IMR-90 (cell line): ENCODE results near the gene PHLDB1. TPM values are rescaled to one million over a fixed set of nuclear protein-coding genes. Genes with fewer than 3 reads are reported as not detected.

Source experiments
- ATAC-seq: fragments of 200-7000 bp; cut with Tn5 transposase; 2 replicates; pipeline ENCODE4 v1.9.1; 2020; ENCODE audit warnings: low read depth, mild to moderate bottlenecking, moderate library complexity
- BruUV-seq: library from RNA; stranded (reverse); fragments of 400-500 nt; replicated peaks from 2 replicates; lab custom pipeline; 2021; lab: Mats Ljungman, UMichigan
- CTCF ChIA-PET: fragments of 300-600 bp; formaldehyde crosslinking; extraction: SDS; loops from one replicate; lab custom pipeline; 2021; ENCODE audit warnings: antibody characterized with exemption; lab: Yijun Ruan, JAX
- POLR2A ChIA-PET: fragments of 300-600 bp; sonication (Branson Sonifier 250); formaldehyde crosslinking; loops from one replicate; lab custom pipeline; 2022; ENCODE audit warnings: antibody characterized with exemption; ENCODE audit not compliant: unreplicated experiment; lab: Charles Lee
- DNase-seq: peaks from one replicate; pipeline ENCODE4 v3.0.0; 2013
- H2AFZ ChIP-seq: replicated peaks from 2 replicates; pipeline ENCODE3; 2013; ENCODE audit warnings: low read length, mild to moderate bottlenecking; ENCODE audit not compliant: poor library complexity
- H2AK5ac ChIP-seq: 2 replicates; pipeline ENCODE4 v1.6.1; 2013; ENCODE audit warnings: low read depth, low read length, inconsistent platforms
- H2AK9ac ChIP-seq: replicated peaks from 2 replicates; pipeline ENCODE3; 2013; ENCODE audit warnings: mild to moderate bottlenecking, low read depth, low read length, moderate library complexity; ENCODE audit not compliant: poor library complexity
- H2BK120ac ChIP-seq: 2 replicates; pipeline ENCODE4 v1.6.1; 2013; ENCODE audit warnings: low read depth, low read length, inconsistent platforms
- H2BK15ac ChIP-seq: 3 replicates; pipeline ENCODE4 v1.6.1; 2013; ENCODE audit warnings: low read depth, low read length, inconsistent platforms
- H2BK20ac ChIP-seq: 2 replicates; pipeline ENCODE4 v1.6.1; 2013; ENCODE audit warnings: low read depth, mild to moderate bottlenecking, inconsistent platforms, low read length, moderate library complexity
- H2BK5ac ChIP-seq: 2 replicates; pipeline ENCODE4 v1.6.1; 2013; ENCODE audit warnings: mild to moderate bottlenecking, low read depth, low read length, inconsistent platforms; ENCODE audit not compliant: poor library complexity, severe bottlenecking
- H3K14ac ChIP-seq: replicated peaks from 2 replicates; pipeline ENCODE4 v1.6.1; 2013; ENCODE audit warnings: low read depth, low read length, inconsistent platforms
- H3K18ac ChIP-seq: 2 replicates; pipeline ENCODE4 v1.6.1; 2013; ENCODE audit warnings: low read depth, low read length, control low read depth
- H3K23ac ChIP-seq: 2 replicates; pipeline ENCODE4 v1.6.1; 2013; ENCODE audit warnings: low read depth, low read length, inconsistent platforms
- H3K27ac ChIP-seq: 2 replicates; pipeline ENCODE4 v1.5.1; 2013; ENCODE audit warnings: mild to moderate bottlenecking, control low read depth, low read length; ENCODE audit not compliant: insufficient read depth
- H3K27me3 ChIP-seq: 2 replicates; pipeline ENCODE4 v1.6.1; 2013; ENCODE audit warnings: low read length; ENCODE audit not compliant: control insufficient read depth, insufficient read depth
- H3K36me3 ChIP-seq: 2 replicates; pipeline ENCODE4 v1.6.1; 2013; ENCODE audit warnings: low read length, mixed read lengths; ENCODE audit not compliant: control insufficient read depth, insufficient read depth
- H3K4ac ChIP-seq: 2 replicates; pipeline ENCODE4 v1.6.1; 2013; ENCODE audit warnings: low read depth, low read length, inconsistent platforms
- H3K4me1 ChIP-seq: 2 replicates; pipeline ENCODE4 v1.6.1; 2013; ENCODE audit warnings: low read length, mixed read lengths; ENCODE audit not compliant: control insufficient read depth, insufficient read depth
- H3K4me2 ChIP-seq: 2 replicates; pipeline ENCODE4 v1.6.1; 2013; ENCODE audit warnings: low read depth, mild to moderate bottlenecking, control low read depth, low read length, moderate library complexity
- H3K4me3 ChIP-seq: 2 replicates; pipeline ENCODE4 v1.5.1; 2013; ENCODE audit warnings: low read depth, mild to moderate bottlenecking, control low read depth, low read length, moderate library complexity; ENCODE audit not compliant: insufficient read depth
- H3K56ac ChIP-seq: 2 replicates; pipeline ENCODE4 v1.6.1; 2013; ENCODE audit warnings: low read length, inconsistent platforms; ENCODE audit not compliant: insufficient read depth; ENCODE audit errors: extremely low read depth
- H3K79me1 ChIP-seq, 2 experiments: 2 replicates each; pipeline ENCODE4 v1.6.1; 2013; ENCODE audit warnings: low read length in 2 of 2, inconsistent platforms in 1 of 2, low read depth in 1 of 2
- H3K9ac ChIP-seq: 2 replicates; pipeline ENCODE4 v1.6.1; 2013; ENCODE audit warnings: low read depth, low read length, control low read depth
- H3K9me1 ChIP-seq: 2 replicates; pipeline ENCODE4 v1.6.1; 2013; ENCODE audit warnings: low read length, inconsistent platforms; ENCODE audit not compliant: insufficient read depth
- H3K9me3 ChIP-seq: 2 replicates; pipeline ENCODE4 v1.6.1; 2013; ENCODE audit warnings: low read length; ENCODE audit not compliant: control insufficient read depth, insufficient read depth
- H4K20me1 ChIP-seq: 2 replicates; pipeline ENCODE4 v1.6.1; 2013; ENCODE audit warnings: low read length, inconsistent platforms; ENCODE audit not compliant: insufficient read depth
- H4K5ac ChIP-seq: 2 replicates; pipeline ENCODE4 v1.6.1; 2013; ENCODE audit warnings: mild to moderate bottlenecking, low read depth, low read length, control low read depth
- H4K8ac ChIP-seq, 2 experiments: 2 replicates each; pipeline ENCODE4 v1.6.1; 2013; ENCODE audit warnings: low read depth in 2 of 2, low read length in 2 of 2, control low read depth in 1 of 2, inconsistent platforms in 1 of 2
- H4K91ac ChIP-seq: 2 replicates; pipeline ENCODE4 v1.6.1; 2013; ENCODE audit warnings: low read depth, low read length, inconsistent platforms; ENCODE audit not compliant: insufficient read depth
- BHLHE40 ChIP-seq: fragments of 150-350 bp; IDR thresholded peaks from 2 replicates; pipeline ENCODE4 v1.6.1; 2016; ENCODE audit warnings: mild to moderate bottlenecking, low read depth, low read length
- CEBPB ChIP-seq: IDR thresholded peaks from 2 replicates; pipeline ENCODE4 v1.6.1; 2012; ENCODE audit warnings: low read depth, low read length, improper control_type of control experiment
- CHD1 ChIP-seq: IDR thresholded peaks from 2 replicates; pipeline ENCODE4 v1.6.1; 2012; ENCODE audit warnings: low read depth, low read length, improper control_type of control experiment
- CTCF ChIP-seq: conservative IDR thresholded peaks from 2 replicates; pipeline ENCODE4 v1.5.1; 2012; ENCODE audit warnings: mild to moderate bottlenecking, low read depth, low read length, improper control_type of control experiment
- FOS ChIP-seq: fragments of 150-350 bp; IDR thresholded peaks from 2 replicates; pipeline ENCODE4 v1.6.1; 2016; ENCODE audit warnings: low read depth, low read length
- MAFK ChIP-seq: IDR thresholded peaks from 2 replicates; pipeline ENCODE4 v1.6.1; 2012; ENCODE audit warnings: low read depth, low read length, improper control_type of control experiment
- MAZ ChIP-seq: IDR thresholded peaks from 2 replicates; pipeline ENCODE4 v1.6.1; 2012; ENCODE audit warnings: low read depth, mild to moderate bottlenecking, low read length, improper control_type of control experiment, moderate library complexity, borderline replicate concordance
- MXI1 ChIP-seq: IDR thresholded peaks from 2 replicates; pipeline ENCODE4 v1.6.1; 2012; ENCODE audit warnings: low read depth, mild to moderate bottlenecking, low read length, moderate library complexity, borderline replicate concordance
- NFE2L2 ChIP-seq: fragments of 150-350 bp; IDR thresholded peaks from 2 replicates; pipeline ENCODE4 v1.6.1; 2016; ENCODE audit warnings: low read depth, mild to moderate bottlenecking, low read length
- POLR2A ChIP-seq: IDR thresholded peaks from 2 replicates; pipeline ENCODE4 v1.6.1; 2012; ENCODE audit warnings: mild to moderate bottlenecking, low read depth, low read length
- RAD21 ChIP-seq: IDR thresholded peaks from 2 replicates; pipeline ENCODE4 v1.6.1; 2012; ENCODE audit warnings: low read length, improper control_type of control experiment
- RCOR1 ChIP-seq: IDR thresholded peaks from 2 replicates; pipeline ENCODE4 v1.6.1; 2012; ENCODE audit warnings: mild to moderate bottlenecking, low read length, improper control_type of control experiment; ENCODE audit not compliant: insufficient replicate concordance
- RFX5 ChIP-seq: IDR thresholded peaks from 2 replicates; pipeline ENCODE4 v1.8.0; 2012; ENCODE audit warnings: low read depth, mild to moderate bottlenecking, low read length, moderate library complexity
- SMC3 ChIP-seq: fragments of 150-350 bp; IDR thresholded peaks from 2 replicates; pipeline ENCODE4 v1.6.1; 2016; ENCODE audit warnings: low read depth, mild to moderate bottlenecking, antibody characterized with exemption, low read length, moderate library complexity
- USF2 ChIP-seq: fragments of 150-350 bp; IDR thresholded peaks from 2 replicates; pipeline ENCODE4 v1.6.1; 2017; ENCODE audit warnings: mild to moderate bottlenecking, antibody characterized with exemption, low read length, low read depth
- WGBS, 2 experiments: methylation state at CpG; one replicate each; pipeline versions ENCODE4 v1.1.5 to v1.1.7; 2013; ENCODE audit warnings: missing lambda C conversion rate in 2 of 2; ENCODE audit not compliant: insufficient read length in 1 of 2; ENCODE audit errors: extremely low coverage in 2 of 2; 5-methylcytosine and 5-hydroxymethylcytosine counted together
- dilution Hi-C: fragments of 300-500 bp; cut with HindIII; formaldehyde crosslinking; loops from one replicate; pipeline ENCODE4 v1.14.3; 2018; ENCODE audit warnings: low sequenced_read_pairs; ENCODE audit not compliant: unreplicated experiment
- in situ Hi-C: fragments of 300-500 bp; cut with MboI; formaldehyde crosslinking; loops from 3 replicates; pipeline ENCODE4 v1.14.3; 2019; ENCODE audit warnings: low sequenced_read_pairs, inconsistent platforms, mixed read lengths
- intact Hi-C: fragments of 100-400 bp; cut with micrococcal nuclease; formaldehyde crosslinking; loops from 2 replicates; pipeline ENCODE4 v1.10.0; 2022
- polyA plus RNA-seq, 3 experiments: library from polyadenylated mRNA; depleted of rRNA; stranded (reverse); fragments of >200 nt; gene quantifications; 2 replicates each; pipeline ENCODE4 v1.2.3, GENCODE V29; 2012; ENCODE audit warnings: low replicate concordance in 1 of 3
- total RNA-seq: library from RNA; depleted of rRNA; stranded (reverse); fragments of >200 nt; gene quantifications from 2 replicates; pipeline ENCODE4 v1.2.3, GENCODE V29; 2012
- TF ChIP-seq, protein P1 (sequence below): fragments of 150-350 bp; IDR thresholded peaks from 2 replicates; pipeline ENCODE4 v1.6.1; 2016; ENCODE audit warnings: low read depth, mild to moderate bottlenecking, low read length, moderate library complexity, borderline replicate concordance

Gene PHLDB1
- total and polyA plus RNA-seq, 2 of the 4 experiments (the other 2 are of a cell fraction), result 40.0 to 90.4 TPM

GRCh38 chr11:118694185-118694584 lies 86.8 kb downstream of the PHLDB1 start:
- Histone ChIP-seq H2AK5ac (no peak overlapping the region), H2AK9ac (no peak overlapping the region), H3K14ac (no peak overlapping the region), H3K36me3 (no peaks in the 10 kb centered on the region), H4K91ac (no peak overlapping the region), H3K9ac (no peak overlapping the region), H4K8ac (no peak overlapping the region), H3K18ac (no peak overlapping the region), H2BK20ac (no peak overlapping the region), H4K20me1 (no peaks in the 10 kb centered on the region), H3K9me3 (no peaks in the 10 kb centered on the region), H3K79me1 (no peaks in the 10 kb centered on the region), H3K56ac (no peak overlapping the region), H2BK15ac (no peak overlapping the region), H3K23ac (no peak overlapping the region), H2BK120ac (no peak overlapping the region), H4K5ac (no peak overlapping the region), H2AFZ (no peak overlapping the region), H3K4me2 (no peak overlapping the region), H3K27ac (no peak overlapping the region), H3K4ac (no peak overlapping the region), H3K9me1 (peaks cover 8% of the 10 kb centered on the region; the same call in 1 of the 2 replicates), H3K27me3 (no peaks in the 10 kb centered on the region), H3K4me1 (peaks cover 14% of the 10 kb centered on the region), H3K4me3 (no peak overlapping the region), H2BK5ac (no peak overlapping the region)
- no peak for TF ChIP-seq MXI1
- TF ChIP-seq MAZ, result no peak
- TF ChIP-seq CEBPB, result no peak
- no peak for TF ChIP-seq SMC3
- no peak for TF ChIP-seq RAD21
- no peak for TF ChIP-seq CHD1
- TF ChIP-seq RCOR1, result no peak
- TF ChIP-seq CTCF, result no peak
- TF ChIP-seq NFE2L2, result no peak
- TF ChIP-seq, protein P1, sequence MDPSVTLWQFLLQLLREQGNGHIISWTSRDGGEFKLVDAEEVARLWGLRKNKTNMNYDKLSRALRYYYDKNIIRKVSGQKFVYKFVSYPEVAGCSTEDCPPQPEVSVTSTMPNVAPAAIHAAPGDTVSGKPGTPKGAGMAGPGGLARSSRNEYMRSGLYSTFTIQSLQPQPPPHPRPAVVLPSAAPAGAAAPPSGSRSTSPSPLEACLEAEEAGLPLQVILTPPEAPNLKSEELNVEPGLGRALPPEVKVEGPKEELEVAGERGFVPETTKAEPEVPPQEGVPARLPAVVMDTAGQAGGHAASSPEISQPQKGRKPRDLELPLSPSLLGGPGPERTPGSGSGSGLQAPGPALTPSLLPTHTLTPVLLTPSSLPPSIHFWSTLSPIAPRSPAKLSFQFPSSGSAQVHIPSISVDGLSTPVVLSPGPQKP, result no peak
- TF ChIP-seq FOS, result no peak
- no peak for TF ChIP-seq POLR2A
- TF ChIP-seq MAFK, result no peak
- no peak for TF ChIP-seq BHLHE40
- no peak for TF ChIP-seq RFX5
- TF ChIP-seq USF2, result no peak
- in situ Hi-C loops (loop anchor here (5.0 kb wide), 1 partner anchor 263 kb away; the partner anchor contains the start of gene UPK2), dilution Hi-C loops (no loop called here), intact Hi-C loops (no loop called here)
- DNase-seq, result no peak
- BruUV-seq, result no TSS peak
- WGBS, 2 experiments, result no CpG with 5 or more reads among the region's 8 CpGs
- ChIA-PET POLR2A (no interaction called here), CTCF (no interaction called here)
- no peak for ATAC-seq
